ENCODE results near the gene ZNF500. TPM values are rescaled to one million over a fixed set of nuclear protein-coding genes. Genes with fewer than 3 reads are reported as not detected.

The ZNF500 gene
- total and polyA plus RNA-seq, 8 donors, result 12.5 to 20.8 (median 15.2) TPM

GRCh38 chr16:4737545-4737944 is 29.4 kb downstream of the ZNF500 start:
- no peak overlapping the region for H3K27ac ChIP-seq
- H3K9me3 ChIP-seq, result no peaks in the 10 kb centered on the region
- ATAC-seq (no peak), DNase-seq (peak in 1 of 4 donors; percentile 53)
- H3K36me3 ChIP-seq, result no peaks in the 10 kb centered on the region
- no peak overlapping the region for H3K4me3 ChIP-seq
- TF ChIP-seq, protein P1, sequence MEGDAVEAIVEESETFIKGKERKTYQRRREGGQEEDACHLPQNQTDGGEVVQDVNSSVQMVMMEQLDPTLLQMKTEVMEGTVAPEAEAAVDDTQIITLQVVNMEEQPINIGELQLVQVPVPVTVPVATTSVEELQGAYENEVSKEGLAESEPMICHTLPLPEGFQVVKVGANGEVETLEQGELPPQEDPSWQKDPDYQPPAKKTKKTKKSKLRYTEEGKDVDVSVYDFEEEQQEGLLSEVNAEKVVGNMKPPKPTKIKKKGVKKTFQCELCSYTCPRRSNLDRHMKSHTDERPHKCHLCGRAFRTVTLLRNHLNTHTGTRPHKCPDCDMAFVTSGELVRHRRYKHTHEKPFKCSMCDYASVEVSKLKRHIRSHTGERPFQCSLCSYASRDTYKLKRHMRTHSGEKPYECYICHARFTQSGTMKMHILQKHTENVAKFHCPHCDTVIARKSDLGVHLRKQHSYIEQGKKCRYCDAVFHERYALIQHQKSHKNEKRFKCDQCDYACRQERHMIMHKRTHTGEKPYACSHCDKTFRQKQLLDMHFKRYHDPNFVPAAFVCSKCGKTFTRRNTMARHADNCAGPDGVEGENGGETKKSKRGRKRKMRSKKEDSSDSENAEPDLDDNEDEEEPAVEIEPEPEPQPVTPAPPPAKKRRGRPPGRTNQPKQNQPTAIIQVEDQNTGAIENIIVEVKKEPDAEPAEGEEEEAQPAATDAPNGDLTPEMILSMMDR (IDR thresholded peaks at IDR 0.05), result no peak
- peaks cover 6 to 19% of the 10 kb centered on the region in 2 donors for H3K4me1 ChIP-seq
- intact Hi-C loops (cut with DNase I), result no loop called here
- H3K27me3 ChIP-seq, result no peaks in the 10 kb centered on the region

- no peaks in the 10 kb centered on the region for H3K9me3 ChIP-seq
- peak in 1 of 4 donors; percentile 31 for DNase-seq
- H3K4me3 ChIP-seq, result no peak overlapping the region
- peaks cover 6 to 19% of the 10 kb centered on the region in 2 donors for H3K4me1 ChIP-seq
- no peaks in the 10 kb centered on the region for H3K27me3 ChIP-seq
- H3K36me3 ChIP-seq, result no peaks in the 10 kb centered on the region
- no peak overlapping the region for H3K27ac ChIP-seq
- intact Hi-C loops (cut with DNase I), result no loop called here
- no peak for ATAC-seq
- TF ChIP-seq, protein P1 (IDR thresholded peaks at IDR 0.05), result no peak
Measured at GRCh38 chr16:4736546-4736945, 30.4 kb downstream of the ZNF500 start.

DNA sequence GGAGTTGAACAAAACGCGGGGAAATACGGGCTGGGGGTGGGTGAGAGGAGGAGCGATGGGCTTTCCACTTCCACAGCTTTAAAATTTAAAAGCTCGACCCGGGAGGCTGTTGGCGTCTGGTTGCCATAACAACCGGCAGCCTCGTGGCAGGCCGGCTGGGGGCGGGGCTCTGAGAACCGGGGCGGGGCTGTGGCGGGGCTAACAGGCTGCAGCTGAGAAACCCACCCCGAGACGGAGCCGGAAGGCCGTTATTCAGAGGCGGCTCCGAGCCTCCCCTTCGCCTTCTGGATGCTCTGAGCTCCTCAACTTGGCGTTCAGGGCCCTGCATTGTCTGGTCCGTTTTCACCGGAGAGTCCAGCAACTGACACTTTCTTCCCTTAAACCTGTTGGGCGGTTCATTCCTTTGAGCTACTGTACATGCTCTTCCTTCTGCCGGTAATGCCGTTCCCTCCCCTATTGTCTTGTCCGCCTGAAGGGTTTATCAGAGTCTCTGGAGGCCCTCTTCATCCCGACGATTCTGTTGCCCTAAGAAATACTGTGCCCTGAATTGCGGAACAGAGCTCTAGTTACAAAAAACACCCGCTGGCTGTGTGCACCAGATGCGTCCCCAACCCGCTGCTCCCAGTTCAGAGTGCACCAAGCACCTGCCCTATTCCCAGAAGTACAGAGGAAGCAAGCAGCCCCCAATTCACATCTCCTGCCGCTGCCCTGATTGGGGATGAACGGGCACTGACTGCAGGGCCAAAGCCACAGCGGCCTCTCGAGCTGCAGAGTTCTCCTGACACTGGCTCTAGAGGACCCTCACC is 32.0 kb downstream of the ZNF500 start:
- Histone ChIP-seq H3K36me3 (peaks cover 0 to 6% of the 10 kb centered on the region in 2 donors), H3K4me3 (peak overlapping the region; percentile 79 to 99), H3K27me3 (no peaks in the 10 kb centered on the region), H3K9me3 (no peaks in the 10 kb centered on the region), H3K4me1 (peaks cover 6 to 19% of the 10 kb centered on the region in 2 donors), H3K27ac (peak overlapping the region; percentile 65 to 87)
- intact Hi-C loops (cut with DNase I), result no loop called here
- peak; percentile 87 for ATAC-seq
- DNase-seq, result peak; percentile 73 to 96 (median 91)
- TF ChIP-seq, protein P1 (IDR thresholded peaks at IDR 0.05), result no peak

GRCh38 chr16:4734063-4734729 is 32.8 kb downstream of the ZNF500 start, which contains the start of the genes ANKS3 and DNAAF8:
ANKS3 (minus strand) TSS chr16:4734271; CDS start chr16:4730149, 4,122 bp downstream.
DNAAF8 (plus strand) TSS chr16:4734537; CDS start chr16:4736515, 1,978 bp downstream.
- intact Hi-C loops (cut with DNase I), result no loop called here
- peak; percentile 97 for ATAC-seq

More at GRCh38 chr16:4734063-4734729, 32.8 kb downstream of the ZNF500 start, which contains the start of the genes ANKS3 and DNAAF8:
- peak; percentile 88 to 97 (median 96) for DNase-seq
- peaks cover 0 to 14% of the 10 kb centered on the region in 2 donors for H3K36me3 ChIP-seq
- H3K4me1 ChIP-seq, result peaks cover 6 to 19% of the 10 kb centered on the region in 2 donors
- no peaks in the 10 kb centered on the region for H3K27me3 ChIP-seq
- no peaks in the 10 kb centered on the region for H3K9me3 ChIP-seq
- peak within 1 kb of the TSS; percentile 79 to 99 for H3K4me3 ChIP-seq
- TF ChIP-seq, protein P1 (IDR thresholded peaks at IDR 0.05), result no peak
- H3K27ac ChIP-seq, result peak within 1 kb of the TSS; percentile 65 to 87
